IPS-18a (cell line): ENCODE measurements around the gene LZIC.

Source experiments
- H3K27ac ChIP-seq: one replicate; pipeline ENCODE4 v1.5.1; 2013; ENCODE audit warnings: low read length
- H3K27me3 ChIP-seq: one replicate; pipeline ENCODE4 v1.6.1; 2013; ENCODE audit warnings: mild to moderate bottlenecking, low read length; ENCODE audit not compliant: control insufficient read depth, insufficient read depth
- H3K36me3 ChIP-seq: one replicate; pipeline ENCODE4 v1.6.1; 2013; ENCODE audit warnings: low read depth, low read length; ENCODE audit not compliant: control insufficient read depth
- H3K4me1 ChIP-seq: one replicate; pipeline ENCODE4 v1.6.1; 2013; ENCODE audit warnings: low read depth, low read length; ENCODE audit not compliant: control insufficient read depth
- H3K4me3 ChIP-seq: one replicate; pipeline ENCODE4 v1.5.1; 2013; ENCODE audit warnings: low read length
- H3K9ac ChIP-seq: one replicate; pipeline ENCODE4 v1.6.1; 2013; ENCODE audit warnings: mild to moderate bottlenecking, low read length, moderate library complexity
- H3K9me3 ChIP-seq: one replicate; pipeline ENCODE4 v1.6.1; 2013; ENCODE audit warnings: low read depth, low read length; ENCODE audit not compliant: control insufficient read depth

The LZIC gene

DNA sequence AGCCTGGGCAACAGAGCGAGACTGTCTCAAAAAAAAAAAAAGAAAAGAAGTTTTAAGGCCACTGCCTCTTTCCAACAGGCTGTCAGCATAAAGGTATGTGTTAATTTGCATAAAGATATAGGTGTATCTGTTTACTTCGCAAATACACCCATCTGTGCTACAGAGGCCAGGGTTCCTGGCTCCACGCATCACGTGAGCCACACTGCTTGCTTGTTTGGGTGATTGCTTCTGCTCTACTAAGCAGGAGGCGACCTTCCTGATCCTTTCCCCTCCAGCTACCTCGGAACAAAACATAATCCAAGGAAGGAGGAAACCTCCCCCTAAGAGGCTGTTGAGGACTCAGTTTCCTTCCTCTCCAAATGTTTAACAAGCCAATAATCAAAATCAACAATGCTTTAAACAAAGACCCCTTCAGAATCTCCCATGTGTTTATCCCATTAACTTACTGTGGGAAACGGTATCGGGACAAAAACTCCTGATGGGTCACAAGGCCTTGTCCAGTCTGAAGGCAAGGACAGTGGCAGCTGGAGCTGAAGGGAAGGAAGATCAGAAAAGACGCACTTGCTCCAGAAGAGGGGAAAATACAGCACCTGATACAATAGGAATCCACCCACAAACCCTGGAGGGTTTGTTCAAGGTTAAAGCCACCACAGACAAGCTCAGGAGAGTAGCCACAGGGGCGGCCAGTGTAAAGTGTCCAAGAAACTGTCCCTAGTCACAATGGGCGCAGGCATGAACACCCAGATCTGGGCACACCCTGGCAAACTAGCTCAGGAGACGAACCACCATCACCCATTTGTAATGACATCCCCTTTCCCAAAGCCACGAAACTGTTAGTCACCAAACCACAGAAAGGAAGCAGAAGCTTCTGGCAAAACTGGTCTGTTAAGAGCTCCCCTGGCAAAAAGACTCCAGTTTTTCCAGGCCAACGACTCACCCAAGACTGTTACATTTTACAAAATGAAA, 50.3 kb downstream of the LZIC start:
- Histone ChIP-seq H3K4me3 (no peak overlapping the region), H3K36me3 (no peaks in the 10 kb centered on the region)

DNA sequence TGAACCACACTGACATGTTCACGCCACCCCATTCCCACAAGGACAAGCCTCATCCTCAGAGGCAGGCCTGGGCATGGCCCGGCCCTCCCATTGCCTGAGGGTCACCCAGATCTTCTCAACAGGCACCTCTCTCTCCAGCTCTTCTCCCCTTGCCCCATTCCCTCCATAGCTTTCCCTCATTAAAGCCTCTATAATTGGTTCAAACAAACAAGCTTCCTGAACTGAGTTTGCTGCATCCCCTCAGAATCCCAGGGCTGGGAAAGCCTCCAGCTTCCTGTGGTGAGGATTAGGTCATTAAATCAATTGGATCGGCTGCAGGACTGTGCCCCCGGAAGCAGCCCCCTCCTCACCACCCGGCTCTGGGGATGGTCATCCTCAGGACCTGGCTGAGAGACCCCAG, 52.0 kb downstream of the LZIC start:
- Histone ChIP-seq H3K9ac (no peak overlapping the region), H3K9me3 (no peaks in the 10 kb centered on the region), H3K27me3 (no peaks in the 10 kb centered on the region), H3K4me1 (peaks cover 34% of the 10 kb centered on the region), H3K36me3 (no peaks in the 10 kb centered on the region), H3K4me3 (no peak overlapping the region), H3K27ac (no peak overlapping the region)

More for the DNA sequence above, 50.3 kb downstream of the LZIC start:
- Histone ChIP-seq H3K4me1 (peaks cover 26% of the 10 kb centered on the region), H3K9ac (no peak overlapping the region), H3K9me3 (no peaks in the 10 kb centered on the region), H3K27ac (no peak overlapping the region), H3K27me3 (no peaks in the 10 kb centered on the region)

DNA sequence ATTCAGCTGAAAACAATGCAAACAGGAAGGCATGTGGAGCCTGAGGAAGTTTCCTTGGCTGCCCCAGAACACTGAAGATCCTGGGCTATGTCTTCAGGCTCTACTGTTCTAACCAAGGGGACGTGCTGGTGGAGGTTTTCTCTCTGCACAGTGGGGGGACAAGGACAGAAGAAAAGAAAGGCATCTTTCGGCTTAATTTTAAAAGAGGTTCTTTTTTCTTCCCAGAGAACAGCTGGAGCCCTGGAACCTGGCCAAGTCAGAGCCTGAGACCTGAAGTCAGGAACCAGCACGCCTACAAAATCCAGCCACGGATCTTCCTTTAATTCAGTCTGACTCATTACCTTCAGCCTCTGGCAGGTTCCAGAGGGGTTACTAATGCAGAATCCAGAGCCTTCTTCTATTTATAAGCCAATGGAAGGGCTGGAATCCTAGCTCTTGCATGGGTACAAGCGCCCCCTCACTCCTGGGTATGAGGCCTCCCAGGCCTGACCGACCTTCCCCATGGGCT, 52.9 kb downstream of the LZIC start:
- Histone ChIP-seq H3K9ac (no peak overlapping the region), H3K4me1 (peaks cover 35% of the 10 kb centered on the region), H3K9me3 (no peaks in the 10 kb centered on the region), H3K27me3 (no peaks in the 10 kb centered on the region), H3K36me3 (no peaks in the 10 kb centered on the region), H3K27ac (peak overlapping the region; percentile 56), H3K4me3 (no peak overlapping the region)

DNA sequence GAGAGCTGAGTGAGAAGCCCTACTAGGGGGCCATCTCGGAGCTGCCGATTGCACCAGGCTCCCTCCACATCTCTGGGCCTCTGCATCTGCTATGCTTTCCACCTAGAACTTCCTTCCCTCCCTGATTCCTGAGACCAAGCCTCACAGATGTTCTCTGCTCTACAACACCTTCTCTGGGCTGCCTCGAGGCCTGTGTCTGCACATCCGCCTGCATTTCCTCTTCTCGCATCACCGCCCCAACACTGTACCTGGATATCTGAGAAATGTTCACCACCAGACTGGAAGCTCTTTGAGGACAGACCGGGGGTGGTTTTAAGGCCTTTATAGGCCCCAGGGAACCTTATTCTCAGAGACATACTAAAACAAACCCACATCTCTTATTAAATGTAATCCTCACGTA, 53.8 kb downstream of the LZIC start:
- Histone ChIP-seq H3K9ac (peak overlapping the region; percentile 17), H3K27ac (peak overlapping the region; percentile 56), H3K4me1 (peaks cover 35% of the 10 kb centered on the region), H3K9me3 (no peaks in the 10 kb centered on the region), H3K36me3 (no peaks in the 10 kb centered on the region), H3K4me3 (no peak overlapping the region), H3K27me3 (no peaks in the 10 kb centered on the region)

DNA sequence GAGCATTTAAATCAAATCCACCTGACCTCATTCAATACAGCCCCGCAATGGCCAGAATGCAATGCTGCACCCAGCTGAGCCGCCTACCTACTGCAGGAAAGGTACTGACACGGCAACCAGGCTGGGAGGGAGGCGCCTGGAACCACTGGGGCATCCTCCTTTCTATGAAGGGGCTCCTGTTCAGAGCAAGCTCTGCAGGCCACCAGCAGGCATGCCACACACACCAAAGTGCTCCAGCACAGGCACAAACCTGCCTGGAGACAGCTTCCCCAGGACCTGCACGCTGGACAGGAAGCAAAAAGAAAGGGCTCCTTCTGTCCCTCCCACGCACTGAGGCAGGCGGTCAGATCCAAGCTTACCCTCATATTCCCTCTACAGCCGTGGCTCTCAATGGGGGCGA, 54.3 kb downstream of the LZIC start:
- no peak overlapping the region for H3K9ac ChIP-seq
- H3K27ac ChIP-seq: no peak overlapping the region
- no peak overlapping the region for H3K4me3 ChIP-seq
- H3K9me3 ChIP-seq: no peaks in the 10 kb centered on the region
- H3K4me1 ChIP-seq: peaks cover 35% of the 10 kb centered on the region
- H3K27me3 ChIP-seq: no peaks in the 10 kb centered on the region
- H3K36me3 ChIP-seq: no peaks in the 10 kb centered on the region

DNA sequence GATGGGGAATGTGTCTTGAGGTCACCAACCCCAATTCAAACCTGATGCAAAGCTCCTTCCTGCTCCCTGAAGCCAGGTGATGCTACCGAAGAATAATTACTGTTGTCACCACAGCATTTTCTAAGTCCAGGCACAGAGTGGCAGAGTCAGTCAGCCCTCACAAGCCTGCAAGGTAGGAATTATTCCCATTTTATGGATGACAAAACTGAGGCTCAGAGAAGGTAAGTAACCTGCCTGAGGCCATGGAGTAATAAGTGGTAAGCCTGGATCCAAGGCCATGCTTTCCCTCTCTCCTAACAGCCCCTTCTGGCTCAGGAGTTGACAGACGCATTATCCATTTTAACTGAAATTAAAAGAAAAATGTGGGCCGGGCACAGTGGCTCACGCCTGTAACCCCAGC, 56.1 kb downstream of the LZIC start:
- H3K36me3 ChIP-seq: no peaks in the 10 kb centered on the region
- no peak overlapping the region for H3K4me3 ChIP-seq
- no peak overlapping the region for H3K27ac ChIP-seq
- H3K4me1 ChIP-seq: peaks cover 35% of the 10 kb centered on the region
- no peak overlapping the region for H3K9ac ChIP-seq
- H3K27me3 ChIP-seq: no peaks in the 10 kb centered on the region
- no peaks in the 10 kb centered on the region for H3K9me3 ChIP-seq

DNA sequence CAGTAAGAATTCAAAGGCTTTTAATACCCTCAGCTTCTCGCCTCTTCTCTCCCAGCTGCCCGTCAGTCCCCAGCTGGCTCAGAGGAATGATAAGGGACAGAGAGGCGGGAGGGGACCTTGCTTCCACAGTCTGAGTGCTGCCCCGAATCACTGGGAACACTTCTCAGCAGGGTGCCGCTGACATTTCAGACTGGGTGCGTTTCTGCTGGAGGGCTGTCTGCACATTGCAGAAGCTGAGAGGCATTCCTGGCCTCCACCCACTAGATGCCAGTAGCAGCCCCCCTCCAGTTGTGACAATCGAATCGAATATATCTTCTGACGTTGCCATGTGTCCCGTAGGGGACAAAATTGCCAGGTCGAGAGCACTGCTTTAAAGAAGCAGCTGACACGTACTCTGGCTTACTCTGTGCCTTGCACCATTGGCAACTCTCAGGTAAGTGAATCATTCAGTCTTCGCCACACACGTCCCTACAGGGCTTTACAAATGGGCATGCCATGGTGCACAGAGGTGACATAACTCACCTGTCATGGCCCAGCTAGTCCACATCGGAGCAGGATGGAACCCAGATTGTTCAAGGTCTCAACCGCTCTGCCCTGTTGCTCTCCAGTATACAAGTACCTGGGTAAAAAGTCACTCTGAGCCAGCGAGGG, 57.0 kb downstream of the LZIC start:
- H3K4me1 ChIP-seq: peaks cover 33% of the 10 kb centered on the region
- H3K27me3 ChIP-seq: no peaks in the 10 kb centered on the region
- H3K27ac ChIP-seq: no peak overlapping the region
- no peak overlapping the region for H3K4me3 ChIP-seq
- no peaks in the 10 kb centered on the region for H3K36me3 ChIP-seq
- no peaks in the 10 kb centered on the region for H3K9me3 ChIP-seq
- H3K9ac ChIP-seq: no peak overlapping the region

DNA sequence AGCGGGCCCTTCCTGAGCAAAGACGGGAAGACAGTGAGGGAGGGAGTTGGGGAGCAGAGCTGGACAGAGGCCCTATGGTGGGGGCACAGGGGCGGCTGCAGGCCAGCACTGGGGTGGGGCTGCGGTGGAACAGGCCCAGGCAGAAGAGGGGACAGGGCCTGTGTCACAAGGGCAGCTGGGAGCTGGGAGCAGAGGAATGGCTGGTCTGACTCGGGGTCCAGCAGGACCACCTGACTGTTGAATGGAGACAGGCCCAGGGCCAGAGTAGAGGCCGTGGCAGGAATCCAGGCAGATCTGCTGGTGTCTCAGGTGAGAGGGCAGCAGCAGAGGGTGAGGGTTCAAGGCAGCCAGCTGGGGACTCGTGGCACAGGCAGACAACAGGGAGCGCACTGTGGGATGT, 58.4 kb downstream of the LZIC start:
- Histone ChIP-seq H3K27ac (no peak overlapping the region), H3K36me3 (no peaks in the 10 kb centered on the region), H3K4me1 (peaks cover 19% of the 10 kb centered on the region), H3K4me3 (no peak overlapping the region), H3K9me3 (no peaks in the 10 kb centered on the region), H3K9ac (no peak overlapping the region), H3K27me3 (no peaks in the 10 kb centered on the region)

DNA sequence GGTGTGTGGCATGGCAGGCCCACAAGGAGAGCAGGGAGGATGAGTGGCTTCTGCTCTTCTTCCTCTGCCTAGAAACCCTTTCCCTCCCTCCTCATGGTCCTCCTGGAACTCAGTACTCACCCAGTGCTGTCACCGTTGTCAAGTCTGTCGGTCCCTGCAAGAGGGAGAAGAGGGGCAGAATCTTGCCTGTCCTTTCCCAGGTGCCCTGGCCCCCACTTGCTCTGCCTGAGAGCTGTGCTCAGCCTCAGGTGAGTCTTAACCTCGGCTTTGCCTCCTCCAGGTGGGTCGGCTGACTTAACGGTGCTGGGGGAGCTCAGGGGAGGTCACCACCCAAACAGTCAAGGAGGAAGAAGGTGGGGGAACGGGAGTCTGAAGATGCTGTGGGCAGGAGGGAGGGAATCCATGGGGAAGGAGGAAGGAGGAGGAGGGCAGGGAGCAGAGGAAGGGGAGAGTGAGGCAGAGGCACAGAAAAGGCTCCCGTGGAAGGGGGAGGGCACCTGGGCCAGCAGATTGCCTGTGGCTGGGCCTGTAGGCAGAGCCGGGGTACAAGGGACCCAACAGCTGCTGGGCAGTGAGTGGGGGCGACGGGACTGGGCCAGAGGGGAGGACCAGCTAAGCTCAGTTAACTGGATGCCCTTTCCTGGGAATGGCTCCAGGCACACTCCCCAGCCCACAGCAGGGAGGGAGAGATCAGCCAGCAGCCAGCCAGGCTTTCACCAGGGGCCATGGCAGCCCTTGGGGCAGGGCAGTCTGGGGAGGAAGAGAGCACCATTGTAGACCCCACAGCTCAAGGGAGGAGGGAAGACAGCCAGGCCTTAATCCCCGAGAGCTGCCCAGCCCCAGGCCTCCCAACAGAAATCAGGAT, 59.4 kb downstream of the LZIC start:
- H3K27me3 ChIP-seq: no peaks in the 10 kb centered on the region
- no peaks in the 10 kb centered on the region for H3K36me3 ChIP-seq
- H3K4me1 ChIP-seq: peaks cover 9% of the 10 kb centered on the region
- no peaks in the 10 kb centered on the region for H3K9me3 ChIP-seq
- no peak overlapping the region for H3K27ac ChIP-seq
- H3K4me3 ChIP-seq: no peak overlapping the region
- H3K9ac ChIP-seq: no peak overlapping the region

DNA sequence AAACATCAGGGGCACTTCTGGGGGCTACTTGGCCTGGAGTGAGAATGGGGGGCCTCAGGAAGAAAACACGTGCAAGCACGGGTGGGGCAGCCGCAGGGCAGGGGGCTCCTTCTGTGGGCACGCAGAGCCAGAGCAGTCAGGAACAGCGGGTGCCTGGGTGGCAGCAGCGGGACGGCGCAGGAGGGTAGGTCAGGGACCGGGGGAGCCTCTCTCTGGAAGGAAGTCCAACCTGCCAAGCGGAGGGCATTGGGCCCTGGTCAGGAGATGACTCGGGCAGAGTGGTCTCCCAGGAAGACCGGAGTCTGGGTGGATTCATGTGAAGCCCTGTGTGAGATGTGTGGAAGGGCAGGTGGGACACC, 60.3 kb downstream of the LZIC start:
- Histone ChIP-seq H3K27me3 (no peaks in the 10 kb centered on the region), H3K36me3 (no peaks in the 10 kb centered on the region), H3K9ac (no peak overlapping the region), H3K27ac (no peak overlapping the region), H3K4me1 (peaks cover 9% of the 10 kb centered on the region), H3K9me3 (no peaks in the 10 kb centered on the region), H3K4me3 (no peak overlapping the region)

DNA sequence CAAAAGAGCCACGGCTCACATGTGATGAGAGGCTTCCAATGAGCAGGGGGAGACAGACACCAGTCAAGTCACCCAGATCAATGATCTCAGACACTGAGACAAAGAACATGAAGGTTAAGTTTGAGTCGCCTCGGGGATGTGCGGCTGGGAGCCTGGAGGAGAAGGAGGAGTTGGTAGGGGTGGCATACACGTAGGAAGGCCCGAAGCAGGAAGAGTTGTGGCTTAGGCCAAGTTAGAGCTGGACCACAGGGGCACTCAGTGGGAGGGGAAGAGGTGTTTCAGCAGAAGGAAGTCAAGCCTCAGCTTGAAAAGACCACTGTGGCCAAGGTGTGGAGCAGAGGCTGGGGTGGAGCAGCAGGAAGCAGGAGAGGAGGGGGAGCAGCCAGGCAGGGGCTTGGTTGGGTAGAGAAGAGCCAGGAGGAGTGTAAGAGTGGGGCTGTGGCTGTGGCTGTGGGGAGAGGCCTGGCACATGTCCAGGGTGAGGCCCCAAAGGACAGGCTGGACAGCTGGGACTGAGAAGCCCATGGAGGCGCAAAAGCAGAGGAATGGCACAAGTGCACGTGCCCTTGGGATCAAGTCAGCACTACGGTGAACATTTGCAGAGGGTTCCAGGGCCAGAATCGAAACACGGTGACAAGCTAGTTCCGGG, 60.8 kb downstream of the LZIC start:
- no peak overlapping the region for H3K27ac ChIP-seq

More for the DNA sequence above, 60.8 kb downstream of the LZIC start:
- Histone ChIP-seq H3K27me3 (no peaks in the 10 kb centered on the region), H3K4me3 (no peak overlapping the region), H3K36me3 (no peaks in the 10 kb centered on the region), H3K9me3 (no peaks in the 10 kb centered on the region), H3K9ac (no peak overlapping the region), H3K4me1 (peaks cover 9% of the 10 kb centered on the region)
